Activated CD8-positive, alpha-beta memory T cell treated with anti-CD3 and anti-CD28 coated beads, Interleukin-2, amount 50 U/mL, for 24 hours (primary cell): ENCODE results near the gene ZNF708.
"Not testable (repeated sequence)": the region's sequence is repeated elsewhere in the genome, so short reads cannot be mapped to it uniquely, and the experiment has no call there.

ENCODE experiments used
- DNase-seq: peaks from one replicate; pipeline ENCODE4 v3.0.0-alpha.2; 2020; ENCODE audit errors: extremely low read depth

ZNF708 gene

GRCh38 chr19:21328885-21329605 is at the start of gene ZNF708:
ZNF708 (minus strand) TSS chr19:21329410; CDS start chr19:21329212, 198 bp downstream.
- DNase-seq = peak; percentile 58

- DNase-seq = no peak
Measured at GRCh38 chr19:21362291-21362690, 33.1 kb upstream of the ZNF708 start.

GRCh38 chr19:21358768-21359451 is 29.7 kb upstream of the ZNF708 start, which contains the start of gene ZNF738:
ZNF738 (plus strand) TSS chr19:21359000; CDS start chr19:21359141, 141 bp downstream.
- peak; percentile 64 for DNase-seq

DNA sequence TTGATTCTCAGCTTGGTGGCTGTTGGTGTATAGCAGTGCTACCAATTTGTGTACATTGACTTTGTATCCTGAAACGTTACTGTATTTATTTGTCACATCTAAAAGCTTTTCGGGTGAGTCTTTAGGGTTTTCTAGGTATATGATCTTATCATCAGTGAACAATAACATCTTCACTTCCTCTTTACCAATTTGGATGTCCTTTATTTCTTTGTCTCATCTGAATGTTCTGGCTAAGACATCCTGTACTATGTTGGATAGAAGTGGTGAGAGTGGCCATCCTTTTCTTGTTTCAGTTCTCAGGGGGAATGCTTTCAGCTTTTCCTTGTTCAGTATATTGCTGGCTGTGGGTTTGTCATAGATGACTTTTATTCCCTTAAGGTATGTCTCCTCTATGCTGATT is 23.6 kb upstream of the ZNF708 start:
- no peak for DNase-seq

DNA sequence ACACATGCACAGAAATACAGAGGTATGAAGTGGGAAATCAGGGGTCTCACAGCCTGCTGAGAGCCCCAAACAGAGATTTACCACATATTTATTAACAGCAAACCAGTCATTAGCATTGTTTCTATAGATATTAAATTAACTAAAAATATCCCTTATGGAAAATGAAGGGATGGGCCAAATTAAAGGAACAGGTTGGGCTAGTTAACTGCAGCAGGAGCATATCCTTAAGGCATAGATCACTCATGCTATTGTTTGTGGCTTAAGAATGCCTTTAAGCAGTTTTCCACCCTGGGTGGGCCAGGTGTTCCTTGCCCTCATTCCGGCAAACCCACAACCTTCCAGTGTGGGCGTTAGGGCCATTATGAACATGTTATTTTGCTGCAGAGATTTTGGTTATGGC is 15.6 kb upstream of the ZNF708 start:
- DNase-seq = not testable (repeated sequence)

- DNase-seq = no peak
Measured at GRCh38 chr19:21335721-21336120, 6.5 kb upstream of the ZNF708 start.

GRCh38 chr19:21328406-21328805 is 804 bp downstream of the ZNF708 start:
- DNase-seq = no peak

GRCh38 chr19:21326169-21326568 is 3.0 kb downstream of the ZNF708 start:
- no peak for DNase-seq

DNA sequence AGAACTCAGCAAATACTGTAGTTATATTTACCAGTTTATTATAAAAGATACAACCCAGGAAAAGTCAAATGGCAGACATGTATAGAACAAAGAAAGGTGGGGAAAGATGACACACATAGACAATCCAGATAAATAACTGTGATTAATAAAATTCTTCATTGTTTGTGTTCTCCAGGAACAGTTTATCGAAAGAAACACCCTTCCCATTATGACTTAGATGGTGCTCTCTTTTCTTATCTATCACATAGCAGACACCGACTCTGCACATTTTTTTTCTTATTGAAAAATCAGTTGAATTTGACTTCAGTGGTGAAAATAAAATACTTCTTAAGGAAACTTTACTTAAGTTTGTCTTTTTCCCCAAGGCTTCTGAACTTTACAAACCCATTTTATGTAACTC is 6.2 kb downstream of the ZNF708 start:
- DNase-seq = no peak

GRCh38 chr19:21322528-21322927 is 6.7 kb downstream of the ZNF708 start:
- DNase-seq = no peak

- no peak for DNase-seq
Measured at GRCh38 chr19:21321996-21322395, 7.2 kb downstream of the ZNF708 start.

GRCh38 chr19:21321134-21321533 is 8.1 kb downstream of the ZNF708 start:
- no peak for DNase-seq

DNA sequence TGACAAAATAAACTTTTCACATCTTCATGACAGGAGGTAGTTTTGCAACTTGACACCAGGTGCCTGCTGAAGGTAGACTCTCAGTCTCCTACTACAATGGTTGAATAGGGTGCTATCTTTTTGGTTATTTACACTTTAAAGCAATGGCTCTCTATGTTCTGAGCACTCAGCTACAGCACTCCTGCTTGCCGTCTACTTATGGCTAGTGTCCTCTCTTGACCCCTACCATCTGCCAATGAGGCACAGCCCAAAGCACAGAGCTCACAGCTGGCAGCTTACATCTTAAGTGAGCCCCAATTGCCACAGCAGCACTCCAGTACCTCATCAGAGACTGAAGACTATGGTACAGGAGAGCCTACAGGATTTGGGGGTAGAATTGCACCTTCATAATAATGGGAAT is 11.4 kb downstream of the ZNF708 start:
- DNase-seq = no peak

DNA sequence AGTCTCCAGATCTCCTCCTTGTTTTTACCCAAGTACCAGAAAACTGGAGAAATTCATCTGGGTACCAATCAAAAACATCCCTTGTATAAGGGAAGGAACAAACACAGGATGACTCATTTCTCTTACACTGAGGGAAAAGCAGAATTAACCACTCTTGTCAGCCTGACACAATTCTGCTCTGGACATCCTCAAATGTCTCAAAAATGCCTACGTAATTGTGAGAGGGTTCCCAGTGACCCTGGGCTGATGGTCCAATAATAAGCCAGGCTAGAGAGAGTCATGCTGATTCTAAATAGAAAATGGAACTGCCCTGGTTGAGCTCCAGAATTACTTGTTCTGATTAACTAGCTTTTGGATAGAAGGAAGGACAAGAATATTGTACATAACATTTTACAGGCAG is 14.5 kb downstream of the ZNF708 start:
- DNase-seq = no peak

GRCh38 chr19:21312807-21313206 is 16.4 kb downstream of the ZNF708 start:
- DNase-seq = not testable (repeated sequence)

GRCh38 chr19:21308773-21309172 is 20.4 kb downstream of the ZNF708 start:
- DNase-seq = no peak

DNA sequence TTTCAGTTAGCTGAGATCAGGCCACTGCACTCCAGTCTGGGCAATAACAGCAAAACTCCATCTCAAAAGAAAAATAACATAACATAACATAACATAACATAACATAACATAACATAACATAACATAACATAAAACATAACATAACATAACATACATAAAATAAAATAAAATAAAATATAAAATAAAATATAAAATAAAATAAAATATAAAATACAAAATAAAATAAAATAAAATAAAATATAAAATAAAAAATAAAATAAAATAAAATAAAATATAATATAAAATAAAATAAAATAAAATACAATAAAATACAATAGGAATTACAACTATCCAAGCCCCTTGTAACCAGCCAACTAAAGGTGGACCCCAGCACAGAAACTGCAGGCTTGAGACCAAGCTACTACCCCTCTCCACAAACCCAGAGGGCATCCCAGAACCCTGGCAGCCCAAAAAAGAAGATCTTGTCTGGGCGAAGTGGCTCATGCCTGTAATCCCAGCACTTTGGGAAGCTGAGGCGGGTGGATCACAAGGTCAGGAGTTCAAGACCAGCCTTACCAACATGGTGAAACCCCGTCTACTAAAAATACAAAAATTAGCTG is 22.2 kb downstream of the ZNF708 start:
- DNase-seq = not testable (repeated sequence)

GRCh38 chr19:21293768-21294167 is 35.4 kb downstream of the ZNF708 start:
- DNase-seq = not testable (repeated sequence)

DNA sequence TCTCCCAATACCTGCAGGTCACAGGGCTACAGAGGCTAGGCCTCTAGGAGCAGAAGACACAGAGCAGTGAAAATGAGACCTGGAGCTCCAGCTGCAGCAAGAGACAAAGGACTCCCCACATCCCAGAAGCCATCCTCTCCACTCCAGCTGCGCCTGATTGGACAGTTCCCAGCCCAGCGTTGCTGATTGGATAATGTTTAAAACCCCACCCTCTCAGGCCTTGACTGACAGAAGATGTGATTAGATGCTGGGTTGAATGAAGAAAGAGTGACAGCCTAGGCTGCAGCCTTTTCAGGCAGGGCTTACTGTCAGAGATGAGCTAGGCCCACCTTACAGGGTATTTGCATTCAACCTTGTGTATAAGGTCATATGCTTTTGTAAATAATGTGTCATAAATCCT is 59.4 kb downstream of the ZNF708 start:
- no peak for DNase-seq

GRCh38 chr19:21264891-21265290 is 64.3 kb downstream of the ZNF708 start:
- no peak for DNase-seq

DNA sequence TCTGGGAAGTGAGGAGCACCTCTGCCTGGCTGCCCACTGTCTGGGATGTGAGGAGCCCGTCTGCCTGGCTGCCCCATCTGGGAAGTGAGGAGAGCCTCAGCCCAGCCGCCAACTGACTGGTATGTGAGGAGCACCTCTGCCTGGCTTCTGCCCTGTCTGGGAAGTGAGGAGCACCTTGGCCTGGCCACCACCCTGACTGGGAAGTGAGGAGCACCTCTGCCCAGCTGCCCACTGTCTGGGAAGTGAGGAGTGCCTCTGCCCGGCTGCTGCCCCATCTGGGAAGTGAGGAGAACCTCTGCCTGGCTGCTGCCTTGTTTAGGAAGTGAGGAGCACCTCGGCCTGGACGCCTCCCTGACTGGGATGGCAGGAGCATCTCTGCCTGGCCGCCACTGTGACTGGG is 64.8 kb downstream of the ZNF708 start:
- DNase-seq = no peak

DNA sequence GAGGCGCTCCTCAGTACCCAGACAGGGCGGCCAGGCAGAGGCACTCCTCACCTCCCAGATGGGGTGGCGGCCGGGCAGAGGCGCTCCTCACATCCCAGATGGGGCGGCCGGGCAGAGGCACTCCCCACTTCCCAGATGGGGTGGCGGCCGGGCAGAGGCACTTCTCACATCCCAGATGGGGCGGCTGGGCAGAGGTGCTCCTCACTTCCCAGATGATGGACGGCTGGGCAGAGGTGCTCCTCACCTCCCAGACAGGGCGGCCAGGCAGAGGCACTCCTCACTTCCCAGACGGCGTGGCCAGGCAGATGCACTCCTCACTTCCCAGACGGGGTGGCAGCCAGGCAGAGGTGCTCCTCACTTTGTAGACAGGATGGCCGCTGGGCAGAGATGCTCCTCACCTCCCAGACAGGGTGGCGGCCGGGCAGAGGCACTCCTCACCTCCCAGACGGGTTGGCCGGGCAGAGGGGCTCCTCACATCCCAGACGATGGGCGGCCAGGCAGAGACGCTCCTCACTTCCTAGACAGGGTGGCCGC is 68.3 kb downstream of the ZNF708 start:
- not testable (repeated sequence) for DNase-seq
